NCI-H2196 (cell line): ENCODE measurements around the gene PCDHGB3.
"Not testable (repeated sequence)": the region's sequence is repeated elsewhere in the genome, so short reads cannot be mapped to it uniquely, and the experiment has no call there.

Experiments used
- DNase-seq: peaks from one replicate; lab custom pipeline; 2025; ENCODE audit not compliant: unreplicated experiment; lab: John Stamatoyannopoulos, UW

The PCDHGB3 gene

DNA sequence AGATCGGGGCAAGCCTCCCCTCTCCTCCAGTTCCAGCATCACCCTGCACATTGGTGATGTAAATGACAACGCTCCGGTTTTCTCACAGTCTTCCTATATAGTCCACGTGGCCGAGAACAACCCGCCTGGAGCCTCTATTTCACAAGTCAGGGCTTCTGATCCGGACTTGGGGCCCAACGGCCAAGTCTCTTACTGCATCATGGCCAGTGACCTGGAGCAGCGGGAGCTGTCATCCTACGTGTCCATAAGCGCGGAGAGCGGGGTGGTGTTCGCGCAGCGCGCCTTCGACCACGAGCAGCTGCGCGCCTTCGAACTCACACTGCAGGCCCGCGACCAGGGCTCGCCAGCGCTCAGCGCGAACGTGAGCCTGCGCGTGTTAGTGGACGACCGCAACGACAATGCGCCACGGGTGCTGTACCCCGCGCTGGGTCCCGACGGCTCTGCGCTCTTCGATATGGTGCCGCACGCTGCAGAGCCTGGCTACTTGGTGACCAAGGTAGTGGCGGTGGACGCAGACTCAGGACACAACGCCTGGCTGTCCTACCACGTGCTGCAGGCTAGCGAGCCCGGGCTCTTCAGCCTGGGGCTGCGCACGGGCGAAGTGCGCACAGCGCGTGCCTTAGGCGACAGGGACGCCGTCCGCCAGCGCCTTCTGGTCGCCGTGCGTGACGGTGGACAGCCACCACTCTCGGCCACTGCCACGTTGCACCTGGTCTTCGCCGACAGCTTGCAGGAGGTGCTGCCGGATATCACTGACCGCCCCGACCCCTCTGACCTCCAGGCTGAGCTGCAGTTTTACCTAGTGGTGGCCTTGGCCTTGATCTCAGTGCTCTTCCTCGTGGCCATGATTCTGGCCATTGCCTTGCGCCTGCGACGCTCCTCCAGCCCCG lies 19.4 kb downstream of the PCDHGB3 start:
- no peak for DNase-seq

DNA sequence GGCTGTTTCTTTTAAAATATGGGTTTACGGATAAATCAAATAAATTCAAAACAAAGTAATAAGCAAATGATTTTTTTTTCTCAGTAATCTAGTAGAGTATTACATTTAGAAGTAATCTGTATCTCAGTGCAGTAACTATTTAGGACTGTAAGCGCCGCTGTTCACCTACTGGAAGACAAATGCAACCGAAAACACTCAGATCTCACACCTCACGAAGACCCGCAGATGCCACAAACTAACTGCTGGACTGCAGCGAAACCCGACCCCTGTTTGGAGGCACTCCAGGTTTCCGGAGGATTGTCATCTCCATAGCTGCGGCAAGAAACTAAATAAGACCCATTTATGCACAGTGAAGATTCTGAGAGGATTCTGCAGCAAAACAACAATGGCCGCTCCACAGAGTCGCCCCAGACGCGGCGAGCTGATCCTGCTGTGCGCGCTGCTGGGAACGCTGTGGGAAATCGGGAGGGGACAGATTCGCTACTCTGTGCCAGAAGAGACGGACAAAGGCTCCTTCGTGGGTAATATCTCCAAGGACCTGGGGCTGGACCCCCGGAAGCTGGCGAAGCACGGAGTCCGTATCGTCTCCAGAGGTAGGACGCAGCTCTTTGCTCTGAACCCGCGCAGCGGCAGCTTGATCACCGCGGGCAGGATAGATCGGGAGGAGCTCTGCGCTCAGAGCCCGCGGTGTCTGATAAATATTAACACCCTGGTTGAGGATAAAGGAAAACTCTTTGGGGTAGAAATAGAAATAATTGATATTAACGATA lies 22.6 kb downstream of the PCDHGB3 start, which contains the start of gene PCDHGA8:
TSS of gene PCDHGA8 (plus strand) at position 205 of the 770 bp plus-strand sequence. CDS start at position 386, 181 bp downstream.
- no peak for DNase-seq

GRCh38 chr5:141393267-141393666 lies 23.2 kb downstream of the PCDHGB3 start:
- DNase-seq = no peak

DNA sequence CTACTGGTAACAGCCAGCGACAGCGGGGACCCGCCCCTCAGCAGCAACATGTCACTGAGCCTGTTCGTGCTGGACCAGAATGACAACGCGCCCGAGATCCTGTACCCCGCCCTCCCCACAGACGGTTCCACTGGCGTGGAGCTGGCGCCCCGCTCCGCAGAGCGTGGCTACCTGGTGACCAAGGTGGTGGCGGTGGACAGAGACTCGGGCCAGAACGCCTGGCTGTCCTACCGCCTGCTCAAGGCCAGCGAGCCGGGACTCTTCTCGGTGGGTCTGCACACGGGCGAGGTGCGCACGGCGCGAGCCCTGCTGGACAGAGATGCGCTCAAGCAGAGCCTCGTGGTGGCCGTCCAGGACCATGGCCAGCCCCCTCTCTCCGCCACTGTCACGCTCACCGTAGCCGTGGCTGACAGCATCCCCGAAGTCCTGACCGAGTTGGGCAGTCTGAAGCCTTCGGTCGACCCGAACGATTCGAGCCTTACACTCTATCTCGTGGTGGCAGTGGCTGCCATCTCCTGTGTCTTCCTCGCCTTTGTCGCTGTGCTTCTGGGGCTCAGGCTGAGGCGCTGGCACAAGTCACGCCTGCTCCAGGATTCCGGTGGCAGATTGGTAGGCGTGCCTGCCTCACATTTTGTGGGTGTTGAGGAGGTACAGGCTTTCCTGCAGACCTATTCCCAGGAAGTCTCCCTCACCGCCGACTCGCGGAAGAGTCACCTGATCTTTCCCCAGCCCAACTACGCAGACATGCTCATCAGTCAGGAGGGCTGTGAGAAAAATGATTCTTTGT lies 24.6 kb downstream of the PCDHGB3 start:
- DNase-seq = not testable (repeated sequence)

- DNase-seq = not testable (repeated sequence)
These were observed 27.9 kb downstream of the PCDHGB3 start, which contains the start of gene PCDHGB5 for GRCh38 chr5:141397756-141398551. Gene PCDHGB5 (plus strand): TSS chr5:141397947. CDS start chr5:141398128, 181 bp downstream.

GRCh38 chr5:141398608-141399007 lies 28.6 kb downstream of the PCDHGB3 start:
- no peak for DNase-seq

- no peak for DNase-seq
These were observed 29.7 kb downstream of the PCDHGB3 start for GRCh38 chr5:141399555-141400258.

GRCh38 chr5:141402553-141403243 lies 32.7 kb downstream of the PCDHGB3 start, which contains the start of gene PCDHGA9:
Gene PCDHGA9 (plus strand): TSS chr5:141402778. CDS start chr5:141402953, 175 bp downstream.
- DNase-seq = peak; percentile 3

GRCh38 chr5:141403387-141403786 lies 33.3 kb downstream of the PCDHGB3 start:
- DNase-seq = no peak

- peak; percentile 84 for DNase-seq
These were observed 37.9 kb downstream of the PCDHGB3 start, which contains the start of gene PCDHGB6 for GRCh38 chr5:141407790-141408505. Gene PCDHGB6 (plus strand): TSS chr5:141408021. CDS start chr5:141408203, 182 bp downstream.

DNA sequence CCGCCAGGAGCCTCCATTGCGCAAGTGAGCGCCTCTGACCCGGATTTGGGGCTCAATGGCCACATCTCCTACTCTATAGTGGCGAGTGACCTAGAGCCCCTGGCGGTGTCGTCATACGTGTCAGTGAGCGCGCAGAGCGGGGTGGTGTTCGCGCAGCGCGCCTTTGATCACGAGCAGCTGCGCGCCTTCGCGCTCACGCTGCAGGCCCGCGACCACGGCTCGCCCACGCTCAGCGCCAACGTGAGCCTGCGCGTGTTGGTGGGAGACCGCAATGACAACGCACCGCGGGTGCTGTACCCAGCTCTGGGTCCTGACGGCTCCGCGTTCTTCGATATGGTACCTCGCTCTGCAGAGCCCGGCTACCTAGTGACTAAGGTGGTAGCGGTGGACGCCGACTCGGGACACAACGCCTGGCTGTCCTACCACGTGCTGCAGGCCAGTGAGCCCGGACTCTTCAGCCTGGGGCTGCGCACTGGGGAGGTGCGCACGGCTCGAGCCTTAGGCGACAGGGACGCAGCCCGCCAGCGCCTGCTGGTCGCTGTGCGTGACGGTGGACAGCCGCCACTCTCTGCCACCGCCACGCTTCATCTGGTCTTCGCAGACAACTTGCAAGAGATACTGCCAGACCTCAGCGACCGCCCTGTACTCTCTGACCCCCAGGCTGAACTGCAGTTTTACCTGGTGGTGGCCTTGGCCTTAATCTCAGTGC lies 39.7 kb downstream of the PCDHGB3 start:
- no peak for DNase-seq

DNA sequence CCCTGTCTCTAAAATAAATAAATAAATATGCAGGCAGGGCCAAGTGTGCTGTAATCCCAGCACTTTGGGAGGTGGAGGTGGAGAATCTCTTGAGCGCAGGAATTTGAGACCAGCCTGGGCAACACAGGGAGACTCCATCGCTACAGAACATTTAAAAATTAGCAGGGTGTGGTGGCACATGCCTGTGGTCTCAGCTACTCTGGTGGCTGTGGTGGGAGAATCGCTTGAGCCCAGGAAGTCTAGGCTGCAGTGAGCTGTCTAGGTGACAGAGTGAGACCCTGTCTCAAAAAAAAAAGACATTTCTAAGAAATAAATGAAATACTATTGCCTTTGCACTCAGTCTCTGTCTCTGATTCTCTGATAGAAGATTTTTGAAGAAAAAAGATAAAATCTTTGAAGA lies 41.5 kb downstream of the PCDHGB3 start:
- DNase-seq = no peak

- DNase-seq = no peak
These were observed 43.0 kb downstream of the PCDHGB3 start, which contains the start of gene PCDHGA10 for GRCh38 chr5:141412854-141413539. Gene PCDHGA10 (plus strand): TSS chr5:141412987. CDS start chr5:141413176, 189 bp downstream.

DNA sequence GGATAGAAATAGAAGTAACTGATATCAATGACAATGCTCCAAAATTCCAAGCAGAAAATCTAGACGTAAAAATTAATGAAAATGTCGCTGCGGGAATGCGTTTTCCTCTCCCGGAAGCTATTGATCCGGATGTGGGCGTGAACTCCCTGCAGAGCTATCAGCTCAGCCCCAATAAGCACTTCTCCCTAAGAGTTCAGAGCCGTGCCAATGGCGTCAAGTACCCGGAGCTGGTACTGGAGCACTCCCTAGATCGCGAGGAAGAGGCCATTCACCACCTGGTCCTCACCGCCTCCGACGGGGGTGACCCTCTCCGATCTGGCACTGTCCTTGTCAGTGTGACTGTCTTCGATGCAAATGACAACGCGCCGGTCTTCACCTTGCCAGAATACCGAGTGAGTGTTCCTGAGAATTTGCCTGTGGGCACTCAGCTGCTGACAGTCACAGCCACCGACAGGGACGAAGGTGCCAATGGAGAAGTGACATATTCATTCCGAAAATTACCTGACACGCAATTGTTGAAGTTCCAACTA lies 43.6 kb downstream of the PCDHGB3 start:
- no peak for DNase-seq

GRCh38 chr5:141414548-141415274 lies 44.7 kb downstream of the PCDHGB3 start:
- DNase-seq = not testable (repeated sequence)

- DNase-seq = not testable (repeated sequence)
These were observed 45.2 kb downstream of the PCDHGB3 start for GRCh38 chr5:141415275-141415618.
